HG03175 (cell line): ENCODE data around the gene PTGDS.
"Not testable (repeated sequence)": the region's sequence is repeated elsewhere in the genome, so short reads cannot be mapped to it uniquely, and the experiment has no call there.

Source experiments
- ATAC-seq: cut with Tn5 transposase; IDR thresholded peaks from one replicate; pipeline ENCODE4 v1.9.1; 2021; ENCODE audit warnings: mild to moderate bottlenecking, moderate library complexity; ENCODE audit not compliant: unreplicated experiment

PTGDS gene

GRCh38 chr9:136985853-136986252 is 8.5 kb downstream of the PTGDS start:
- ATAC-seq = no peak

- no peak for ATAC-seq
Observed at GRCh38 chr9:136988872-136989271, 11.6 kb downstream of the PTGDS start.

- no peak for ATAC-seq
Observed at GRCh38 chr9:136990242-136990911, 13.1 kb downstream of the PTGDS start.

- peak; percentile 83 for ATAC-seq
Observed at GRCh38 chr9:136991993-136992818, 14.9 kb downstream of the PTGDS start, which contains the start of gene PAXX. TSS of gene PAXX (plus strand) at chr9:136992422. CDS start at chr9:136992444, 22 bp downstream.

- no peak for ATAC-seq
Observed at GRCh38 chr9:136992819-136993369, 15.6 kb downstream of the PTGDS start.

GRCh38 chr9:136994180-136994887 is 17.0 kb downstream of the PTGDS start:
- ATAC-seq = no peak

GRCh38 chr9:136994888-136995230 is 17.6 kb downstream of the PTGDS start:
- ATAC-seq = no peak

- no peak for ATAC-seq
Observed at GRCh38 chr9:136995362-136995761, 18.1 kb downstream of the PTGDS start.

- no peak for ATAC-seq
Observed at GRCh38 chr9:136995772-136996311, 18.5 kb downstream of the PTGDS start.

GRCh38 chr9:136996361-136997292 is 19.3 kb downstream of the PTGDS start, which contains the start of gene CLIC3:
TSS of gene CLIC3 (minus strand) at chr9:136996568. CDS start at chr9:136996543, 25 bp downstream.
- ATAC-seq = no peak

GRCh38 chr9:136997371-136997770 is 20.1 kb downstream of the PTGDS start:
- ATAC-seq = no peak

- ATAC-seq = no peak
Observed at GRCh38 chr9:136997830-136998234, 20.5 kb downstream of the PTGDS start.

- peak; percentile 71 for ATAC-seq
Observed at GRCh38 chr9:137000177-137000930, 23.1 kb downstream of the PTGDS start.

GRCh38 chr9:137001857-137002645 is 24.7 kb downstream of the PTGDS start:
- no peak for ATAC-seq

GRCh38 chr9:137002646-137003041 is 25.3 kb downstream of the PTGDS start:
- ATAC-seq = no peak

- ATAC-seq = not testable (repeated sequence)
Observed at GRCh38 chr9:137004285-137004684, 27.0 kb downstream of the PTGDS start.

GRCh38 chr9:137006116-137007003 is 29.1 kb downstream of the PTGDS start:
- no peak for ATAC-seq
